ENCODE data around the gene DAZAP2. TPM values are rescaled to one million over a fixed set of nuclear protein-coding genes. Genes with fewer than 3 reads are reported as not detected.

DAZAP2 gene
- total and polyA plus RNA-seq, 2 experiments from 2014 or later = 35.8 to 39.9 TPM

GRCh38 chr12:51202718-51203117, 35.9 kb upstream of the DAZAP2 start:
- H3K27ac Mint-ChIP-seq = no peak overlapping the region
- H3K27ac ChIP-seq (ENCODE audit: low read depth) = no peak overlapping the region
- H3K27me3 Mint-ChIP-seq (ENCODE audit: insufficient read depth, low read depth, poor library complexity) = peaks cover 9% of the 10 kb centered on the region
- no peaks in the 10 kb centered on the region for H3K36me3 ChIP-seq (ENCODE audit: insufficient read depth)
- H3K36me3 Mint-ChIP-seq (ENCODE audit: low read depth) = 0 out of 3 replicates have a peak, but pooled peaks cover 3% of the 10 kb centered on the region
- no peaks in the 10 kb centered on the region for H3K9me2 ChIP-seq (ENCODE audit: insufficient read depth)
- H2AFZ ChIP-seq = no peak overlapping the region
- no peaks in the 10 kb centered on the region for H3K27me3 ChIP-seq (ENCODE audit: insufficient read depth)
- no peaks in the 10 kb centered on the region for H3F3A ChIP-seq (replicated peaks; ENCODE audit: low read depth)
- H3K4me3 ChIP-seq = no peak overlapping the region
- TF ChIP-seq CTCF (conservative IDR thresholded peaks at IDR 0.05; ENCODE audit: low read depth in 2 of 2) (no peak), ZNF114 (CRISPR knock-in tag; IDR thresholded peaks at IDR 0.05) (no peak), POLR2AphosphoS5 (IDR thresholded peaks at IDR 0.05; ENCODE audit: low read depth) (no peak), NANOG (IDR thresholded peaks at IDR 0.05; ENCODE audit: borderline replicate concordance) (no peak), CREB1 (CRISPR knock-in tag; IDR thresholded peaks at IDR 0.05; ENCODE audit: low read depth) (no peak), EZH2phosphoT487 (IDR thresholded peaks at IDR 0.05; ENCODE audit: unreplicated experiment) (no peak), REST (IDR thresholded peaks at IDR 0.05; ENCODE audit: unreplicated experiment) (no peak), EZH2 (IDR thresholded peaks at IDR 0.05; ENCODE audit: low read depth, unreplicated experiment) (no peak), JUNB (IDR thresholded peaks at IDR 0.05; ENCODE audit: unreplicated experiment) (no peak), ZNF462 (CRISPR knock-in tag; IDR thresholded peaks at IDR 0.05) (no peak), ETS1 (IDR thresholded peaks at IDR 0.05) (no peak), ZNF331 (CRISPR knock-in tag; IDR thresholded peaks at IDR 0.05; ENCODE audit: low read depth) (no peak), STAT1 (IDR thresholded peaks at IDR 0.05; ENCODE audit: unreplicated experiment) (no peak)
- no peak overlapping the region for H3K4me2 ChIP-seq
- H3K4me1 Mint-ChIP-seq = no peaks in the 10 kb centered on the region; the same call in 2 of the 3 replicates
- no peak for ATAC-seq
- H4K20me1 ChIP-seq (replicated peaks; ENCODE audit: insufficient read depth) = no peaks in the 10 kb centered on the region
- no peaks in the 10 kb centered on the region for H3K79me2 ChIP-seq (replicated peaks; ENCODE audit: insufficient read depth)
- no peaks in the 10 kb centered on the region for H3K9me3 Mint-ChIP-seq
- DNase-seq (ENCODE audit: low spot score) = no peak
- H3K4me3 Mint-ChIP-seq = no peak overlapping the region
- no peaks in the 10 kb centered on the region for H3K4me1 ChIP-seq (ENCODE audit: insufficient read depth)
